Neural cell (in vitro differentiated cells): ENCODE results near the gene EXOC6B. TPM values are rescaled to one million over a fixed set of nuclear protein-coding genes. Genes with fewer than 3 reads are reported as not detected.

Source experiments
- H2AFZ ChIP-seq: fragments of 200-600, 300-800 bp; sonication (generic), shearing (Covaris generic); 2 replicates; pipeline ENCODE4 v1.6.0; 2014; ENCODE audit warnings: low read depth, mild to moderate bottlenecking, antibody characterized with exemption, low read length, moderate library complexity
- H3F3A ChIP-seq: fragments of 200-600 bp; shearing (Covaris generic); 2 replicates; pipeline ENCODE4 v1.6.1; 2016; ENCODE audit warnings: mild to moderate bottlenecking, moderate library complexity, mixed read lengths, antibody characterized with exemption, low read length; ENCODE audit not compliant: insufficient read depth, poor library complexity, severe bottlenecking
- H3K27ac ChIP-seq: fragments of 200-600, 300-800 bp; sonication (generic), shearing (Covaris generic); 2 replicates; pipeline ENCODE4 v1.5.1; 2014; ENCODE audit warnings: mild to moderate bottlenecking, low read length, moderate library complexity
- H3K27me3 ChIP-seq: fragments of 300-800, 200-600 bp; sonication (generic), shearing (Covaris generic); 2 replicates; pipeline ENCODE4 v1.6.0; 2014; ENCODE audit warnings: mild to moderate bottlenecking, low read depth, low read length, moderate library complexity; ENCODE audit not compliant: insufficient read depth
- H3K36me3 ChIP-seq: fragments of 300-800, 200-600 bp; sonication (generic), shearing (Covaris generic); 2 replicates; pipeline ENCODE4 v1.5.1; 2014; ENCODE audit warnings: mild to moderate bottlenecking, antibody characterized with exemption, low read length, moderate library complexity; ENCODE audit not compliant: insufficient read depth
- H3K4me2 ChIP-seq: fragments of 300-800, 200-600 bp; sonication (generic), shearing (Covaris generic); 2 replicates; pipeline ENCODE4 v1.6.0; 2014; ENCODE audit warnings: mild to moderate bottlenecking, low read length
- H3K4me3 ChIP-seq: fragments of 300-800, 200-600 bp; sonication (generic), shearing (Covaris generic); 2 replicates; pipeline ENCODE4 v1.5.1; 2014; ENCODE audit warnings: mild to moderate bottlenecking, low read length, moderate library complexity
- H3K79me2 ChIP-seq: fragments of 200-600 bp; shearing (Covaris generic); replicated peaks from 2 replicates; pipeline ENCODE4 v1.6.0; 2014; ENCODE audit warnings: mild to moderate bottlenecking, low read length, moderate library complexity; ENCODE audit not compliant: insufficient read depth
- H3K9ac ChIP-seq: fragments of 300-800, 200-600 bp; sonication (generic), shearing (Covaris generic); 2 replicates; pipeline ENCODE4 v1.6.1; 2016; ENCODE audit warnings: mild to moderate bottlenecking, low read length, mixed read lengths
- H3K9me2 ChIP-seq: fragments of 200-600 bp; shearing (Covaris generic); 2 replicates; pipeline ENCODE4 v1.6.1; 2016; ENCODE audit warnings: mild to moderate bottlenecking, low read length, mixed read lengths; ENCODE audit not compliant: insufficient read depth
- H3K9me3 ChIP-seq: fragments of 200-600, 300-800 bp; sonication (generic), shearing (Covaris generic); 2 replicates; pipeline ENCODE4 v1.6.1; 2016; ENCODE audit warnings: mild to moderate bottlenecking, mixed run types, low read length, moderate library complexity, mixed read lengths
- H4K20me1 ChIP-seq: fragments of 200-600 bp; shearing (Covaris generic); 2 replicates; pipeline ENCODE4 v1.6.1; 2016; ENCODE audit warnings: mild to moderate bottlenecking, mixed run types; ENCODE audit not compliant: insufficient read depth
- EP300 ChIP-seq: fragments of 450-650 bp; conservative IDR thresholded peaks from 2 replicates; pipeline ENCODE4 v1.6.1; 2014; ENCODE audit warnings: antibody characterized with exemption, mild to moderate bottlenecking, moderate library complexity; ENCODE audit not compliant: poor library complexity, severe bottlenecking
- EZH2 ChIP-seq: fragments of 200-600, 300-800 bp; shearing (Covaris generic), sonication (generic); IDR thresholded peaks from 2 replicates; pipeline ENCODE4 v1.6.1; 2014; ENCODE audit warnings: antibody characterized with exemption, low read length, borderline replicate concordance, mild to moderate bottlenecking; ENCODE audit not compliant: insufficient read depth, poor library complexity, severe bottlenecking
- MXI1 ChIP-seq: fragments of 450-650 bp; conservative IDR thresholded peaks from 2 replicates; pipeline ENCODE4 v1.6.1; 2014; ENCODE audit warnings: antibody characterized with exemption, mild to moderate bottlenecking; ENCODE audit not compliant: poor library complexity, severe bottlenecking
- POLR2AphosphoS5 ChIP-seq: IDR thresholded peaks from 2 replicates; pipeline ENCODE4 v1.6.1; 2012
- RAD21 ChIP-seq: fragments of 450-650 bp; conservative IDR thresholded peaks from 2 replicates; pipeline ENCODE4 v1.6.1; 2014; ENCODE audit warnings: antibody characterized with exemption, mild to moderate bottlenecking, moderate library complexity
- SMC3 ChIP-seq: fragments of 450-650 bp; conservative IDR thresholded peaks from 2 replicates; pipeline ENCODE4 v1.6.1; 2014; ENCODE audit warnings: antibody characterized with exemption, mild to moderate bottlenecking, moderate library complexity; ENCODE audit not compliant: poor library complexity
- TAF1 ChIP-seq: IDR thresholded peaks from 2 replicates; pipeline ENCODE4 v1.6.1; 2012; ENCODE audit warnings: low read depth
- polyA plus RNA-seq: library from polyadenylated mRNA; depleted of rRNA; stranded (reverse); fragments of >200 nt; gene quantifications from 2 replicates; pipeline ENCODE4 v1.2.3, GENCODE V29; 2014
- TF ChIP-seq, protein P1 (sequence below): fragments of 450-650 bp; IDR thresholded peaks from 2 replicates; pipeline ENCODE4 v1.5.1; 2014; ENCODE audit warnings: antibody characterized with exemption, mild to moderate bottlenecking, moderate library complexity; ENCODE audit not compliant: poor library complexity, severe bottlenecking
- TF ChIP-seq, protein P2 (sequence below): IDR thresholded peaks from 2 replicates; pipeline ENCODE4 v1.6.1; 2012; ENCODE audit warnings: borderline replicate concordance

Gene EXOC6B
- polyA plus RNA-seq, 1 donor from 2014 or later = 23.4 TPM

DNA sequence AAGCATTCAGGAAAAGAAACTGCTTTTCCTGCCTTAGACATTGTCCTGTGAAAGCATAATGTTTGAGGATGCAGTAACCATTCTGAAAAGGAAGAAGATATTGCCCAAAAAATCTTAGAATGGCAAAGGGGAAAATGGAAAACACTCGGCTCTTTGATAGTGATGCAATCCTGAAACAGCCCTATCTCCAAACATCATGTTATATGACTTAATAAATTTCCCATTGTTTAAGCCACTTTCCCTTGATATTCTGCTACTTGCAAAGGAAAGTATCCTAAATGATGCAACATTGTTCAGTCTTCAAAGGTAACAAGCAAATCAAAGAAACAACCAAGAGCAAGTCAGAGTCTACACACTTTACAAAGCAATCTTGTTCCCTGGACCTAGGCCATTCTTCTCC is 78.5 kb downstream of the EXOC6B start:
- H3K27me3 ChIP-seq = no peaks in the 10 kb centered on the region
- TF ChIP-seq MXI1 (no peak), EP300 (no peak), POLR2AphosphoS5 (no peak), SMC3 (no peak), RAD21 (no peak), TAF1 (no peak), EZH2 (no peak)
- TF ChIP-seq, protein P1, sequence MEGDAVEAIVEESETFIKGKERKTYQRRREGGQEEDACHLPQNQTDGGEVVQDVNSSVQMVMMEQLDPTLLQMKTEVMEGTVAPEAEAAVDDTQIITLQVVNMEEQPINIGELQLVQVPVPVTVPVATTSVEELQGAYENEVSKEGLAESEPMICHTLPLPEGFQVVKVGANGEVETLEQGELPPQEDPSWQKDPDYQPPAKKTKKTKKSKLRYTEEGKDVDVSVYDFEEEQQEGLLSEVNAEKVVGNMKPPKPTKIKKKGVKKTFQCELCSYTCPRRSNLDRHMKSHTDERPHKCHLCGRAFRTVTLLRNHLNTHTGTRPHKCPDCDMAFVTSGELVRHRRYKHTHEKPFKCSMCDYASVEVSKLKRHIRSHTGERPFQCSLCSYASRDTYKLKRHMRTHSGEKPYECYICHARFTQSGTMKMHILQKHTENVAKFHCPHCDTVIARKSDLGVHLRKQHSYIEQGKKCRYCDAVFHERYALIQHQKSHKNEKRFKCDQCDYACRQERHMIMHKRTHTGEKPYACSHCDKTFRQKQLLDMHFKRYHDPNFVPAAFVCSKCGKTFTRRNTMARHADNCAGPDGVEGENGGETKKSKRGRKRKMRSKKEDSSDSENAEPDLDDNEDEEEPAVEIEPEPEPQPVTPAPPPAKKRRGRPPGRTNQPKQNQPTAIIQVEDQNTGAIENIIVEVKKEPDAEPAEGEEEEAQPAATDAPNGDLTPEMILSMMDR = no peak
- TF ChIP-seq, protein P2, sequence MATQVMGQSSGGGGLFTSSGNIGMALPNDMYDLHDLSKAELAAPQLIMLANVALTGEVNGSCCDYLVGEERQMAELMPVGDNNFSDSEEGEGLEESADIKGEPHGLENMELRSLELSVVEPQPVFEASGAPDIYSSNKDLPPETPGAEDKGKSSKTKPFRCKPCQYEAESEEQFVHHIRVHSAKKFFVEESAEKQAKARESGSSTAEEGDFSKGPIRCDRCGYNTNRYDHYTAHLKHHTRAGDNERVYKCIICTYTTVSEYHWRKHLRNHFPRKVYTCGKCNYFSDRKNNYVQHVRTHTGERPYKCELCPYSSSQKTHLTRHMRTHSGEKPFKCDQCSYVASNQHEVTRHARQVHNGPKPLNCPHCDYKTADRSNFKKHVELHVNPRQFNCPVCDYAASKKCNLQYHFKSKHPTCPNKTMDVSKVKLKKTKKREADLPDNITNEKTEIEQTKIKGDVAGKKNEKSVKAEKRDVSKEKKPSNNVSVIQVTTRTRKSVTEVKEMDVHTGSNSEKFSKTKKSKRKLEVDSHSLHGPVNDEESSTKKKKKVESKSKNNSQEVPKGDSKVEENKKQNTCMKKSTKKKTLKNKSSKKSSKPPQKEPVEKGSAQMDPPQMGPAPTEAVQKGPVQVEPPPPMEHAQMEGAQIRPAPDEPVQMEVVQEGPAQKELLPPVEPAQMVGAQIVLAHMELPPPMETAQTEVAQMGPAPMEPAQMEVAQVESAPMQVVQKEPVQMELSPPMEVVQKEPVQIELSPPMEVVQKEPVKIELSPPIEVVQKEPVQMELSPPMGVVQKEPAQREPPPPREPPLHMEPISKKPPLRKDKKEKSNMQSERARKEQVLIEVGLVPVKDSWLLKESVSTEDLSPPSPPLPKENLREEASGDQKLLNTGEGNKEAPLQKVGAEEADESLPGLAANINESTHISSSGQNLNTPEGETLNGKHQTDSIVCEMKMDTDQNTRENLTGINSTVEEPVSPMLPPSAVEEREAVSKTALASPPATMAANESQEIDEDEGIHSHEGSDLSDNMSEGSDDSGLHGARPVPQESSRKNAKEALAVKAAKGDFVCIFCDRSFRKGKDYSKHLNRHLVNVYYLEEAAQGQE = no peak

DNA sequence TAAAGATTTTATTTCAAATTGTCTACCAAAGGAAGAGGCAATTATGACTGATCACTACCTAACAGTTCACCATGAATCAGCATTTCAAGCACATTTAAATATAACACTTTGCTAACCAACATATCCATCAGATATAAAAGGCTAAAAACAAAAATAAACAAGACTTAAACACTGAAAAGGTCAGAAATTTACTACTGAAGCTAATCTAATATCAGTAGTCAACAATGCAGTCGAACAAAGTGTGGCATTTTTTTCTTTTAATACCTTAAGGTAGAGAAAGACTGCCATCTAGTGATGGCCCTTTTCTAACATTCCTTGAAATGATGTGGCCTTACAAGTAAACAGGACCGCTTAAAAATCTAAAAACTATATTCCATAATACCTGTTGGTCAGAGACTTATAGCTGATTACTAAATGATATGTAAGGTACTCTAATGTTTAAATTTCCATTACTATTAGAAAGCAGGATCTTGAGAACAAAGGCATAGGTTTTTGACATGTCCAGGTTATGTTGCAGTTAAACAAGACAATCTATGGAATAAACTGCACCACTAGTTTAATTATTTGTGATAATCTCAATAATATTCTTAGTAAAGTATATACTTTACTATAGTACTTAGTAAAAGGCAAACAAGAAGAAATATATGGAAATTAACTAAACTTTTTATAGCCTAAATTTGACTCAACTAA is 80.0 kb downstream of the EXOC6B start:
- H3K27ac ChIP-seq = no peak overlapping the region

More for the DNA sequence above, 78.5 kb downstream of the EXOC6B start:
- Histone ChIP-seq H3K4me2 (no peak overlapping the region), H3K79me2 (no peaks in the 10 kb centered on the region), H3K27ac (no peak overlapping the region), H4K20me1 (no peaks in the 10 kb centered on the region), H2AFZ (no peak overlapping the region), H3K9me3 (no peaks in the 10 kb centered on the region), H3K36me3 (no peaks in the 10 kb centered on the region), H3F3A (no peaks in the 10 kb centered on the region), H3K9me2 (no peaks in the 10 kb centered on the region), H3K9ac (no peak overlapping the region), H3K4me3 (no peak overlapping the region)

More for the DNA sequence above, 80.0 kb downstream of the EXOC6B start:
- Histone ChIP-seq H3K36me3 (no peaks in the 10 kb centered on the region), H3K9me2 (no peaks in the 10 kb centered on the region), H4K20me1 (no peaks in the 10 kb centered on the region), H3F3A (no peaks in the 10 kb centered on the region), H3K79me2 (peaks cover 4% of the 10 kb centered on the region), H3K9me3 (no peaks in the 10 kb centered on the region), H2AFZ (no peak overlapping the region), H3K4me3 (no peak overlapping the region), H3K4me2 (no peak overlapping the region), H3K9ac (no peak overlapping the region), H3K27me3 (no peaks in the 10 kb centered on the region)
- TF ChIP-seq EZH2 = no peak
- peak; percentile 77 for TF ChIP-seq SMC3
- TF ChIP-seq, protein P1 = peak; percentile 81
- peak; percentile 81 for TF ChIP-seq RAD21
